Left colon (tissue), 2 donors: ENCODE measurements around the gene MAP2K6. TPM values are rescaled to one million over a fixed set of nuclear protein-coding genes. Genes with fewer than 3 reads are reported as not detected.
"Not testable (repeated sequence)": the region's sequence is repeated elsewhere in the genome, so short reads cannot be mapped to it uniquely, and the experiment has no call there.

Experiments used
- ATAC-seq: fragments of 200-7000 bp; cut with Tn5 transposase; one replicate; pipeline ENCODE4 v1.9.1; 2020; ENCODE audit warnings: mild to moderate bottlenecking, moderate library complexity
- DNase-seq, 2 donors: peaks; one replicate each; pipeline ENCODE4 v3.0.0-alpha.2; 2020
- intact Hi-C, 2 donors: fragments of 100-400 bp; cut with DNase I in 1 of 2; cut with micrococcal nuclease in 1 of 2; formaldehyde crosslinking; loops; one replicate each; pipeline versions ENCODE4 v1.11.2 to v1.14.0; 2022; cut with DNase I, micrococcal nuclease
- total RNA-seq, 2 donors: library from RNA; stranded (reverse); fragmentation: NEBNext Ultra II Directional; extraction: Animal tissue kit (Norgen Biotek cat#: 25700); gene quantifications; one replicate each; pipeline ENCODE4 v1.2.1, GENCODE V29; 2021
- donor health status: DM: no; HTN: no; CAD: no.
- donor health status: DM: yes; HTN: yes; CAD: no.

MAP2K6 gene
- total RNA-seq, 2 donors from 2014 or later = 58.4 to 128 TPM

DNA sequence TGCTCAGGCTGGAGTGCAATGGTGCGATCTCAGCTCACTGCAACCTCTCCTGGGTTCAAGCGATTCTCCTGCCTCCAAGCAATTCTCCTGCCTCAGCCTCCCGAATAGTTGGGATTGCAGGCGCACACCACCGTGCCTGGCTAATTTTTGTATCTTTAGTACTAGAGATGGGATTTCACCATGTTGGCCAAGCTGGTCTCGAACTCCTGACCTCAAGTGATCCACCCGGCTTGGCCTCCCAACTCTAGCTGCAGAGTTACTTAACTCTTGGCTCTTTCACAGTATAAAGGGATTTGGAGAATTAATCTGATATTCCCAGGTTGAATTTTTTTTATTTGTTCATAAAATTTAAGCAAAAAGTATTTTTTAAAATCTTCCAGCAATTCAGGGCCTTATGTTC lies 65.3 kb downstream of the MAP2K6 start:
- intact Hi-C loops, ATAC-seq, DNase-seq: not testable (repeated sequence)

DNA sequence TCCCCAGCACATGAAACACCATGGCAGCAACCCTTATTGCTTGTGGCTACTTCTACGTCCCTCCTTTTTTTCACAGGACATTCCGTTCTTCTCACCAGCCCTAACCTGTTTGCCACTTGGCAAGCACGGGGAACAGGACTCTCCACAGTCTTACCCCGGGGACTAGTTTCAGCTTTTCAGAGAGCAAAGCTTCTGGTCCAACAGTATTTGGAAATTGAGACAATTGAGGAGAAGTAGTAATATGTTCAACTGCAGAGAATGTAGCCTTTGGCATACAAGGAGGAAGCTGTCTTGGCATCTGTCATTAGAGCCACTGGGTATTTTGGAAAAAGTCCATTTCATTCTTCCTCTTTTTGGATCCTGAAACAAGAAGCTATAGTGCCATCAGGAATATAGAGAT lies 65.7 kb downstream of the MAP2K6 start:
- DNase-seq (no peak), ATAC-seq (no peak)
- intact Hi-C loops = no loop called here

DNA sequence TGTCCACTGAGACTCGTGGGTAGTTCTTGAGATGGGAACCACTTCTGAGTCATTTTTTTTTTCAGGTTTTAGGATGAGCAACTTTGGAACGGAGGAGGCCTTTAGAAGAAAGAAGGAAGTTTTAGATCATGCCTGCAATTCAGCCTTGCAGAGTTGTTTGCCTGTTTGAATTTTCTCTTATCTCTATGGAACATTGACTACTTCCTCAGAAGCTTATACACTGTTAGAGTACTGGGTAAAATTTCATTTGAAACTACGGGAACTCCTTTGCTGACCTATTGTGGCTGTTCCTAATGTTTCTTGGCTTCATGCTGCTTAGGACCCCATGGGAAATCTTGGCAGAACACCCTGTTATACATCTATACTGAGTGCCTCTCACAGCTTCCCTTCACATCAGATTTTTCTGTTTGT lies 70.8 kb downstream of the MAP2K6 start:
- peak; percentile 79 for ATAC-seq
- intact Hi-C loops = no loop called here
- DNase-seq = no peak

DNA sequence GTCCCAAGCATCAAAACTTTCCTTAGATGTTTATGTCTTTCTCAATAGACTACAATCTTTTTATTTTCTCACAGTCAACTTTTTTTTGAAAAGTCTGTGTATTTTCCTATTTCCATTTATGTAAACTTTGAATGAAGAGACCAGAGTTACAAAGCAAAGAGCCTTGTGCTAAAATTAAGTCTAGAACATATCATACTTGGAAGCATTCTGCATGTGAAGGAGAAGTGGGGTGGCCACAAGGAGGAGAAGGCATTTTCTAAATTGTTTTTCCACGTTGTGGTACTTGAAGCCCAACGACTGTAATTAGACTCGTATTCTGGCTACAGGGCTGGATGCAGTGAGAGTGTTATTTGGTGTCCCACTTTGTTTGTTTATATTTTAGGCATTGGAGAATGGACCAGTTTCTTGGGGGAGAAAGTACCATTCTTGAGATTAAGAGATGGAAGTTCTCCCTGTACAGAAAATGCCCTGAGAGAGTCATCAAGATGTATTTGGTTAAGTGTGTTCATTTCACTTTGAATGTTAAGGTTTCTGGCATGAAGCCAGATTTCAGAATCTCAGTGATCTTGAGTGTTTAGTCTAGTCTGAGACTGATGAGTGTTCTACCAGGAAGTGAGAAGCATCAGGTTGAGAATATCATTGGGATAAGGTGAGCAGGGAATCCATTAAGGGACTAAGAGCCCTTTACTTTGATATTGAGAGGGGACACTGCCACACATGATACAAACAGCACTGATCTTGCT lies 71.6 kb downstream of the MAP2K6 start:
- DNase-seq (no peak), ATAC-seq (peak; percentile 49)
- intact Hi-C loops = no loop called here

DNA sequence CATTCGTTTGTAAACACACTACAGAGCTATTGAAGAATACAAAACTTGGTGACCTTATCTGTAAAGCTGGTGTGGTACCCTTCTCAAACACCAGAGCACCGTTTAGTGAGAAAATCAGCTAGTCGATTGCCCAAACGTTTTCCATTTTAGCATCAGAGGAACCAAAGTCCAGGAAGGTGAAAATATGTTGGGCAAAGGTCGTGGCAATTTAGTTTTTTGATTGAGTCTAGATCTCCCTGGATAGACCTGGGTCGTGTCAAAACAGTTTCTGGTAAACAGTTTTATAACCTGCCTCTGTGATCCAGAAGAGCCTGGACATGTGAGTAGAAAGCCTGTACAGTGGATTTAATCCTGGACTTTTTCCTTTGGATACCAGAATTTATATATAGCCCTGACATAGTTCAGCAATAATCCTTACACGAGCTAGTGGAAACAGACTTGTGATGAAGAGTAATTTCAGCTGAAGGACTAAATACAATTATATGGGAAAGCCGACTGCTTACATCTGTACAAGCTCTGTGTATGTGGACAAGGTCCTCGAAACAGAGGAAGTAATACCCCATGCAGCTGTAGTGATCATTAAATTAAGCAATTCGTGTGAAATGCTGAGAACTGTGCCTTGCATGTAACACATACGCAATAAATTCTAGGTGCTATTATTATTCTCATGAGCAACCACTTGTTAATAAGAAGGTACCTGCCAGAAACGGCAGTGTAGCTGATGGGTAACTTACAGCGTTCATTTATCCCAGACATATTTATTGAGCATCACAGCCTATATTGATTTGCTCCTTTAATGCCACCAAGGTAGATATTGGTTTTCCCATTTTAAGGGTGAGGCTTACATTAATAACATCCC lies 72.5 kb downstream of the MAP2K6 start:
- intact Hi-C loops = no loop called here
- ATAC-seq (peak; percentile 68), DNase-seq (no peak)

DNA sequence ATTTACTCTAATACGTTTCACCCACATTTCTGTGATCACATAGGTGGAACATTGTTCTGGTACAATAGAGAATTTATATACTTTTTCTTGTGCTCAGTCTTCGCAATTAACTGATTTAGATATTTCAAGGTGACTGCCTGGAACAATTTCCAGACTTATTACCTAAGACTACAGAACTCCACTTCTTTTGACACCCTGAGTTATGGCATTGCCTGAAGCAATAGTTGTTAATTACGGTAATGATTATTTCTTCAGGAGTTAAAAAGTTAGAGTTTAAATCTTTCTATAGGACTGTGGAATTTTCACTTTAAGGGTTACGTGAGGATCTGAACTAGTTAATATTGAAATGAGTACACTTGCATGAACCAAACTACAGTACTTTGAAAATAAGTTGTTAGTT lies 74.8 kb downstream of the MAP2K6 start:
- ATAC-seq = no peak

DNA sequence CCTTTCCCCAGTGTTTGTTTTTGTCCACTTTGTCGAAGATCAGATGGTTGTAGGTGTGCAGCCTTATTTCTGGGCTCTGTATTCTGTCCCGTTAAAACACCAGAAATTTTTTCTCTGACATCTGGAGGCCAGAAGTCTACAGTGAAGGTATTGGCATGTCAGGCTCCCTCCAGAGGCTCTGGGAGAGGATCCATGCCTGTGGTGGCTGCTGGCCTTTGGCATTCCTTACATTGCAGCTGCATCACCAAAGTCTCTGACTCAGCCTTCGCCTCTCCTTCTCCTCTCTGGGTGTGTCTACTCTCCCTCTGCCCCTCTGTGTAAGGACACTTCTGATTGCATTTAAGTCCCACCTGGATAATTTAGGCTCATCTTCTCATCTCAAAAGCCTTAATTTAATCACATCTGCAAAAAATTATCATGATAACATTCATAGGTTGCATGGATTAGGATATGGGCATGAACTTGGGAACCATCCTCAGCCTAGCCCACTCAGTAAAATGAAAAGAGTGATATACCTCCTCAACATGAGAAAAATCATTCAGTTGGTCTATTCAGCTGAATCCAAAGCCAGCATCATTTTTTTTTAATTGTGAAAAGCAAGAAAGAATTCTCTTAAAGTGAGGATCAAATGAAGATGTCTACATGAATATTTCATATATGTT lies 78.0 kb downstream of the MAP2K6 start:
- ATAC-seq (peak; percentile 81), DNase-seq (no peak)
- intact Hi-C loops = no loop called here

More for the DNA sequence above, 74.8 kb downstream of the MAP2K6 start:
- DNase-seq = no peak
- intact Hi-C loops = no loop called here

DNA sequence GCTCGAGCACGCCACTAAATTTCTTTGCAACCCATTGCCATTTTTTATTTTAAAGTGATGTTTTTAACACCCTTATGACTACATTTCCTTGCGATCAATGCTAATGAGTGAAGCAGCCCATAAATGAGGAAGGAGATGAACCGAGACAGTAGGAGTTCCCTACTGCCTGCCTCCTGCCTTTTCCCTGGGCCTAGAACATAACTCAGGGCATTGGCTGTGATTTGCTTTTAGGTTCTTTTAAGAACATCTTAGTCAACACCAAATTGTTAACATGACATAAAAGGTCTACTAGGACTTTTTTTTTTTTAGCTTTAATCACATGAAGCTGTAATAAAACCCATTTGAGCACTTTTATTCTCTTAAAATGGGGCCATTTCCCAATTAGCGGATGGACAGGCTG lies 81.3 kb downstream of the MAP2K6 start:
- intact Hi-C loops = no loop called here
- ATAC-seq = no peak
- DNase-seq = no peak

DNA sequence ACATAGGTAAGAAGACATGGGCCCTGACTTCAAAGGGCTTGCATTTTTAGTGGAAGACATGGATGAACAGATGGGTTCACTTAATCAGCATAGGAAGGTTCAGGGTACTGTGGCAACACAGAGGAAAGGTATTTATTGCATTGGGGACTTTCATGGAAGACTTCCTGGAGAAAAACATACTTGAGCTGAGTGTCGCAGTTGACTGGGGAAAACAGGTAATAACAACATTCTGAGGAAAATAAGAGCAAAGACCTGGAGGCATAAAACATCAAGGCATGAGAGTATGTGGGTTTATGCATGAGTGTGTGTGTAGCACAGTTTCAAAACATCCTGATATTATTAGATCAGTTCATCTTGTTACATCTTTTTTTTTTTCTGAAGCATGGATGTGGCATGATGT lies 82.7 kb downstream of the MAP2K6 start:
- intact Hi-C loops = no loop called here
- ATAC-seq = no peak

DNA sequence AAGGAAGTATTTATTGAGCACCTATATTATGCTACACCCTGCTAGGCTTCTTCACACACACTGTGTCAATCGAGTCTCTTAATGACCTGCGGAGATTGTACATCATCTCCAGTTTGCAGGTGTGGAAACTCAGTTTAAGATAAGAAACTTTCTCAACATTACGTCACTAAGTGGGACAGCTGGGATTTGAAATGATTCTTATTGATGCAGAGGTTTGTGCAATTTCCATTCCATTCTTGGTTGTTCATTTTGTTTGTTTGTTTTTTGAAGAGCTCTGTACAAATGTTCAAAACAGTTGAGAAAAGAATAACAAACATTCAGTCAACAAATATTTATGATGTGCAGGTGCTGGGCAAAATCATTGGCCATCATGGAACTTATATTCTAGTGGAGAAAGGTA lies 84.8 kb downstream of the MAP2K6 start:
- DNase-seq = no peak
- ATAC-seq = no peak
- intact Hi-C loops = no loop called here

More for the DNA sequence above, 82.7 kb downstream of the MAP2K6 start:
- DNase-seq = no peak

DNA sequence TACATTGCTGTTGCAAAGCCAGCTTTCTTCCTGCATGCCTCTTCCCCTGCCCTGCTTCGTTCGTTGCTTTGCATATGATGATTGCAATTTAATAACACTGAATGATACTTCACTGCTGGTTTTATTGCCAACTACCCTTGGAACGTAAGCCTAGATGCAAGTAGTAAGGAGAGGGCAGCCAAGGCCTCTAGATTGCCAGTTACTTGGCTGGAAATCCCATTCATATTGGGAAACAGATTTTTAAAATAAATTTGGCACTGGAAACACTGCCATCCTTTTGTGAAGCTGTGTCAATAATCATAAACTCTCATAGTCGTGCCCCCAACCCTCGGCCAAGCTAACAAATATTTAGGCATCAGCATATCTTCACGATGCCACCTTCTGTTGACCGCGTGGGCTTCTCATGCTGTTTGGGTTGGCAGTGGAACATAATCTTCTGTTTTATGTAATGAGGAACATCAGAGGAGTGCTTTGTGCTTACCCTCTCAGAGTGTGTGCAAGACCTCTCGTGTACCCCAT lies 86.5 kb downstream of the MAP2K6 start:
- ATAC-seq = peak; percentile 71
- intact Hi-C loops = no loop called here
- DNase-seq = peak; percentile 33 to 34

DNA sequence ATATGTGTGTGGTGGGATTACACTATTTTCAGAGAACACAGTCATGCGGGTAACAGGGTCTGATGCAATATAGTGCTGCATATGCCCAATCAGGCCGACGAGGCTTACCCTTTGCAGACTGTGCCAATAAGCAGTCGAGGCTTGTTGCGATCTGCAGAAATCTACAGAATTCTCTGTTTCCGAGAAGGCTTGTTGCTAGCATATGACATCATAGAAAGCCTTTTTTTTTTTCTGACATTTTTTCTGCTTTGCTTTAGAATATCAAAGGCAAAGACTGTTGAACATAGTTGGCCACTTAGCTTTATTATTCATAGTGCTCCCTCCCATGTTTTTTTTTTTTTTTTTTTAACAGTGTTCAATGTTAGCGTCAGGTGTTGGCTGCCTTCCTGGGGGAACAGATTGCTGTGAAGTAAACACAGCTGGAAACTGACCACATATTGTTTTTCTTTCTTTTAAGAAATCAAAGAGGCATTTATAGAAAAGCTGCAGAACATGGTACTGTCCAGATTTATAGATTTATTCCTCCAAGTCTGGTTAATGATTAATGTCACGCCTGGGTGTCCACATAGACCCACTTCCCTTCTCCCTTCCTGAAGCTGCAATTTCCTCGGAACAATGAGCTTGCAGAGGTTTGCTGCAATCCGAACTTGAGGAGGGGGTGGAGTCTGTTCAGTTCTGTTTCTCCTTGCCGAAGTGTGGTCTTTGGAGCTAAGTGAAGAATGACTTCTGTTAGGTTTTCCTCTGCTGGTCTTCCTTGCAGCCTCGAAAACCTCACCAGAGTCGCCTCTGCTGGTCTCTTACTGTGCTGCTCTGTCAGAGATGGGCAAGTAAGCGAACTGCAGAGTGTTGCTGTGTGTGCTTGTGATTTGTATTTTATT lies 87.3 kb downstream of the MAP2K6 start:
- intact Hi-C loops = no loop called here
- DNase-seq (peak; percentile 45 to 55), ATAC-seq (peak; percentile 81)

DNA sequence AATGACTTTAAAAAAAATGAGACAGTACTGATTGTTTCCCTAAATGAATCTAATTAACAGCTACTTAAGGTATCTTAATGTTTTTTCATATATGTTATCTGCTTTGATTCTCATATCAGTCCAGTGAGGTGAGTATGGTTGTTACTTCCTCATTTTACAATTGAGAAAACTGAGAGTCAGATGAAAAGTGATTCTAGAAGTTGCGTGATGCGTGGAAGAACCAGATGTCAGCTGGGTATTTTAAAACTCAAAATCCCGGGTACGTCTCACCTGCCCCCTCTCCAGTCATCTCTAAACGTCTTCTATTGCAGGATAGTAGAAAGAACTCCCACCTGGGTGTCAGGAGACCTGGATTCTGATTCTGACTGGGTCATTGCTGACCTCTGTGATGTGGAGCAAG lies 89.2 kb downstream of the MAP2K6 start:
- intact Hi-C loops = no loop called here
- DNase-seq = no peak

DNA sequence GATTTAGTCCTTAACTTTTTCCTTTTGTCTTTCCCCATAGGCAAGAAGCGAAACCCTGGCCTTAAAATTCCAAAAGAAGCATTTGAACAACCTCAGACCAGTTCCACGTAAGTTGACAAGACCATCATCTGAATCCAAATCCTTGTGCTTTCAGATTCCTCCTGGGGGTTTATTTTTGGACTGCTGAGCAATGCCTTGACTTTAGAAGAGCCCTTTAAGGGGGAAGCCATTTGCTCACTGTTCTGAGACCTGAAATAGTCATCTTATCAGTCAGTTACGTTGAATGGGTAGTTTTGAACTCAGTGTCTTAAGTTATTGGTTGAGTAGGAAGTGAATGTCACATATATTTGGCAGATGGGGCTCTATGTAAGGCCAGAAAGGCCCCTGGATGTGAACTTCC lies 91.2 kb downstream of the MAP2K6 start:
- ATAC-seq (no peak), DNase-seq (no peak)
- intact Hi-C loops = no loop called here

More for the DNA sequence above, 89.2 kb downstream of the MAP2K6 start:
- no peak for ATAC-seq

DNA sequence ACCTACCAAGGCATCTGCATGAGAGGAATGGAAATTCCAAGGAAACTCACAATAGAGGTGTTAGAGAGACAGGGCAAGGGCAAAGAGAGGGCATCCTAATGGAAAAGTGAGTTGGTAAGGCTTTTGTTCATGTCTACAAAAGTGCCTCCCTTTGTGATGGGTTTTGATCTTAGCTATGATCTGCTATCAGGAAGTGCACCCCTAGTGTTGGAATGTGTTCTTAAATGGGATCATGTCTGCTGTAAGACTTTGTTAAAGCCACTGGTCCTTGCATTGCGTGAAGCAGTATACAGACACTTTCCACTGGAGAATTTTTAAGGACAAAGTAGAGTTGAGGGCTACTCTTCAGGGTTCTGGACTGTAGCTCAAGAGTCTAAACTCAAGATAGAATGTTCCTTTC lies 92.0 kb downstream of the MAP2K6 start:
- DNase-seq (no peak), ATAC-seq (no peak)
- intact Hi-C loops = no loop called here

DNA sequence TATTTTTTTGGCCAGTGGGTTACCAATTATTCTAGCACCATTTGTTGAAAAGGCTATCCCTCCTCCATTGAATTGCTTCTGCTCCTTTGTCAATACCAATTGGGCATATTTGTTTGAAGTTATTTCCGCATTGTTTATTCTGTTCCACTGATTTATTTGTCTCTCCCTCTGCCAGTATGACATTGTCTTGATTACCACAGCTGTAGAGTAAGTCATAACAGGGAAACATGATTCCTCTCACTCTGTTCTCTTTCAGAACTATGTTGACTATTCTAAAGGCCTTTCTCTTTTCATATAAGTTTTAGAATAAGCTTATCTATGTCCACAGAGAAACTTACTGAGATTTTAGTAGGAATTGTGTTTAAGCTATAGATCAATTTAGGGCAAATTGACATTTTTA lies 94.3 kb downstream of the MAP2K6 start:
- ATAC-seq = no peak
- no peak for DNase-seq
- intact Hi-C loops = no loop called here

DNA sequence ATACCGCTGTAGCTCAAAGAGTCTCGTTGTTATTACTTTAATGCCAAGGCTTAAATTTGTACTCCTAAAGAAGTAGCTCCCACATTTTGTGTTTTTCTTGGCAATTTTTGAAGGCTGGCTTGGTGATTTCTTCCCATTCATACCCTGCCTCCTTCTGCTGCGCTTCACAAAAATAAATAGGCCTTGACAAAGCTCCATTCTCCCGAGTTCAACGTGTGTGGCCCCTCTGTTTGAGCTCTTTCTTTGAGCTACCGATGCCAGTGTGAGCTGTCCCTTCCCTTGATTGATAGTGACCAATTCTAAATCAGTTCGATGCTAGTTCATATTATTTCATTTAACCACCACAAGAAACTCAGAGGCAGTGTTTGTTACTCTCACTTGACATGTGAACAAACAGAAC lies 96.8 kb downstream of the MAP2K6 start:
- intact Hi-C loops = no loop called here
- ATAC-seq = no peak
- DNase-seq = no peak

DNA sequence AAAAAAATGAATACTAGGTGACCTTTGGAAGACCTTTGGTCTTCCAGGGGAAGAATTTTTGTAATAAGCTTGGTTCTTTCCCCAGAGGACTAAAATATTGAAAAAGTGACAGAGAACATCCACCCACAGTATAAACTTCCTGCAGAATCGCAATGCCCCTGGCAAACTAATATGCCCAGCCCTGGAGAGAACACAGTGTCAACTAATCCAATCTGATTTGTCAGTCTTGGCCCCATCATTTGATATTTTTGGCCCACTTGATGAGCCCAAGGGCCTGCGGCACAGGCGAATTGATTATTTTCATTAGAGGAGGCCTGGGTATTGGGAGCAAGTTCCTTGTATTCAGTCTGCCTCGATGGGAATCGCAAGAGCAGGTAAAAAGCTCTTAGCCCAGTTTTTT lies 98.4 kb downstream of the MAP2K6 start:
- intact Hi-C loops = no loop called here
- ATAC-seq (no peak), DNase-seq (no peak)

DNA sequence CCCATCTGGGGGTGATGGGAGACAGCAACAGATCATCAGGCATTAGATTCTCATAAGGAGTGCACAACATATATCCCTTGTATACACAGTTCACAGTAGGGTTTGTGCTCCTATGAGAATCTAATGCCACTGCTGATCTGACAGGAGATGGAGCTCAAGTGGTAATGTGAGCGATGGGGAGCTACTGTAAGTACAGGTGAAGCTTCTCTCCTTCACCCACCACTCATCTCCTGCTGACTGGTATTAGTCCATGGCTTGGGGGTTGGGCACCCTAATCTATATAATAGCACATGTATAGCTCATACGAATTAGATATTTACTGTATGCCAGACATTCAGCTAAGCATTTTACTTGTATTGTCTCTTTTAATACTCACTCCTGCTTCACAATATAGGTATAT lies 101.7 kb downstream of the MAP2K6 start:
- no peak for ATAC-seq

More for the DNA sequence above, 101.7 kb downstream of the MAP2K6 start:
- intact Hi-C loops = no loop called here
- DNase-seq = no peak
